ENCODE results near the gene LRP2. TPM values are rescaled to one million over a fixed set of nuclear protein-coding genes. Genes with fewer than 3 reads are reported as not detected.

LRP2 gene
- total RNA-seq, 4 donors from 2014 or later, result under 0.01 to 0.35 (median 0.06) TPM; not detected in 1

DNA sequence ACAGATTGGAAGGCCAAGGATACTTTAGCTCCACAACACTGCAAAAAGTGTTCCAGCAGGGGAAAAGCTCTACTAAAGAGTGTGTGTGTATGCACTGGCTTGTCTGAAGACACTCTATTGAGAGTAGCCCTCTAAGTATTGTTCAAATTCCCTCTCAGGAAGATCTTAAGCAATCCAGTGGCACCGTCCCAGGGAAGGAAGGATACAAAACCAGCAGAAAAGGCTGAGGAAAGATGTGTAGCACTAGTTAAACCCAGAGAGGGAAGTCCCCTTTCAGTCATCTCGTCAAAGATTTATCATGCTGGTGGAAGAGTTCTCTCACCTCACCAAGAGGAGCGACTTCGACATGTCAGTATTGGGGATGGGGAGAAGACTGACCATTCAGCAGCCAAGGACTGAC lies 242.5 kb downstream of the LRP2 start:
- no peak overlapping the region for H3K4me3 ChIP-seq

DNA sequence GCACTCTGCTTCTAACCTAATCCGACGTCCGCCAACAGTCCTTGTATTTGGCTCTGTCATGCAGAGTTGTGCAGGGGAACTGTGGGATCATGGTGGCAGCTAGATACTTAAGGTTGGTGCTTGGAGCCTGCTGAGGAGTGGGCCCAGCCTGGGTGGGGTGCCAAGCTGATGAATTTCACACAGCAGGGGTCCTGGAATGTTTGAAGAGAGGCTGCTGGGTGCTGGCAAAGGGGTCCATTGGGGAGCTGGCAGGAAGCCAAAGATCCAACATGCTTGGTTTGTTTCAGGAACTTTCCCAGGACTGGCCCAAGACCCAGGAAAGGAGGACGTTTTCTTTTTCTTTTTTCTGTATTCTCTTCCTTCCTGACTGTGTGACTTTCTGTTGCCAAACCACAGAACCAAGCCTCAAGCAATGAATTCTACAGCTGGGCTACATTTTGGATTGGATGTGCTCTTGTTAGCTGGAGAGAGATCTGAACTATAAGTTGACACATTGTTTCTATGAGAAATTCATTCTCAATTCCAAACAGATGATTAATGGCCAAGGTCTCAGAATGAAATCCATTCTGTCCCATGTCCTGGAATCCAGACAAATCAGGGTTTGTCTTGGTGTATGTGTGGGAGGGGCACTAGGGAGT lies 243.1 kb downstream of the LRP2 start:
- H3K9me3 ChIP-seq, result no peaks in the 10 kb centered on the region
- H3K27ac ChIP-seq, result no peak overlapping the region
- TF ChIP-seq POLR2A (IDR thresholded peaks at IDR 0.05), result no peak
- TF ChIP-seq, protein P1, sequence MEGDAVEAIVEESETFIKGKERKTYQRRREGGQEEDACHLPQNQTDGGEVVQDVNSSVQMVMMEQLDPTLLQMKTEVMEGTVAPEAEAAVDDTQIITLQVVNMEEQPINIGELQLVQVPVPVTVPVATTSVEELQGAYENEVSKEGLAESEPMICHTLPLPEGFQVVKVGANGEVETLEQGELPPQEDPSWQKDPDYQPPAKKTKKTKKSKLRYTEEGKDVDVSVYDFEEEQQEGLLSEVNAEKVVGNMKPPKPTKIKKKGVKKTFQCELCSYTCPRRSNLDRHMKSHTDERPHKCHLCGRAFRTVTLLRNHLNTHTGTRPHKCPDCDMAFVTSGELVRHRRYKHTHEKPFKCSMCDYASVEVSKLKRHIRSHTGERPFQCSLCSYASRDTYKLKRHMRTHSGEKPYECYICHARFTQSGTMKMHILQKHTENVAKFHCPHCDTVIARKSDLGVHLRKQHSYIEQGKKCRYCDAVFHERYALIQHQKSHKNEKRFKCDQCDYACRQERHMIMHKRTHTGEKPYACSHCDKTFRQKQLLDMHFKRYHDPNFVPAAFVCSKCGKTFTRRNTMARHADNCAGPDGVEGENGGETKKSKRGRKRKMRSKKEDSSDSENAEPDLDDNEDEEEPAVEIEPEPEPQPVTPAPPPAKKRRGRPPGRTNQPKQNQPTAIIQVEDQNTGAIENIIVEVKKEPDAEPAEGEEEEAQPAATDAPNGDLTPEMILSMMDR (IDR thresholded peaks at IDR 0.05), result no peak
- DNase-seq, result no peak
- H3K36me3 ChIP-seq, result no peaks in the 10 kb centered on the region
- H3K4me3 ChIP-seq, result no peak overlapping the region
- H3K27me3 ChIP-seq, result no peaks in the 10 kb centered on the region
- no peaks in the 10 kb centered on the region for H3K4me1 ChIP-seq
- intact Hi-C loops (cut with DNase I; ENCODE audit: low total_unique reads), result no loop called here

More for the DNA sequence above, 242.5 kb downstream of the LRP2 start:
- DNase-seq, result no peak
- no peaks in the 10 kb centered on the region for H3K27me3 ChIP-seq
- H3K27ac ChIP-seq, result no peak overlapping the region
- no peaks in the 10 kb centered on the region for H3K36me3 ChIP-seq
- H3K9me3 ChIP-seq, result no peaks in the 10 kb centered on the region
- TF ChIP-seq, protein P1 (IDR thresholded peaks at IDR 0.05), result no peak
- TF ChIP-seq POLR2A (IDR thresholded peaks at IDR 0.05), result no peak
- no peaks in the 10 kb centered on the region for H3K4me1 ChIP-seq
- intact Hi-C loops (cut with DNase I; ENCODE audit: low total_unique reads), result no loop called here

DNA sequence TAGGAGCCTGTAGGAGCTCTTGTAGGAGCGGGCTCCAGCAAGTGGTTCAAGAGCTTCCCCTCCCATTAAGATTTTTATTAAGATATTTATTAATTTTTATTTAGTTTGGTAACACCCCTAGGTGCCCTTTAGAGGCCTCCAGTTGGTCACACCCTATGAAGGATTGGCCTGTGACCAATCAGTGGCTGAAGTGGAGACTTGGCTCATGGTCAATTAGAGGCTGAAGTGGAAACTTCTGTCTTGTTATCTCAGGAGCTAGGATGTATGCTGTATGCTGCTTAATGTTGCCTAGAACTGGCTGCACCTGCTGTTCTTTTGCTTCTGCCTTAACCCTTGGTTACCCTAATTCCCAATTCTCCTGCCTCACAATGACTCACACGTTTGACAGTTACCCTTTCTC lies 244.3 kb downstream of the LRP2 start:
- H3K27me3 ChIP-seq, result no peaks in the 10 kb centered on the region
- no peak for DNase-seq
- H3K4me3 ChIP-seq, result no peak overlapping the region
- H3K36me3 ChIP-seq, result no peaks in the 10 kb centered on the region
- H3K9me3 ChIP-seq, result no peaks in the 10 kb centered on the region
- intact Hi-C loops (cut with DNase I; ENCODE audit: low total_unique reads), result no loop called here
- no peaks in the 10 kb centered on the region for H3K4me1 ChIP-seq
- TF ChIP-seq, protein P1 (IDR thresholded peaks at IDR 0.05), result no peak
- TF ChIP-seq POLR2A (IDR thresholded peaks at IDR 0.05), result no peak
- H3K27ac ChIP-seq, result no peak overlapping the region

DNA sequence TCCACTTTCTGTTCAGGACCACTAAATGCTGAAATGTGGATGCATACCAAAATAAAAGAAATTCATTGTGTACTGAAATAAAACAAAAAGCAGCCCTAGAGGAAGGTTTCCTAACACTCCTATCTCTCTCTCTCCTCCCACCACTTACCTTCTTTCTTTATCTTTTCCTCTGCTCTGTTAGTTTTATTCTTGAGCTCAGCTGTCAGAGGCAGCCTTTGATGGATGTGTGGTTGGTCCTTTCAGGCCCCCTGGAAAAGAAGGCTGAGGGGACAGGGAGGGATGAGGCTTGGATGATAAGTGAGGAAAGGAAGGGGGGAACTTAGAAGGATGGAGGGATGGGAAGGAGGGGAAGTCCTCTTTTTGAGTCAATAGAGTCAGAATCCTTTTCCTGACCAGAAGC lies 245.3 kb downstream of the LRP2 start:
- Histone ChIP-seq H3K27ac (no peak overlapping the region), H3K4me1 (no peaks in the 10 kb centered on the region), H3K4me3 (no peak overlapping the region), H3K27me3 (no peaks in the 10 kb centered on the region), H3K9me3 (no peaks in the 10 kb centered on the region), H3K36me3 (no peaks in the 10 kb centered on the region)
- intact Hi-C loops (cut with DNase I; ENCODE audit: low total_unique reads), result no loop called here
- DNase-seq, result no peak
- TF ChIP-seq, protein P1 (IDR thresholded peaks at IDR 0.05), result no peak
- no peak for TF ChIP-seq POLR2A (IDR thresholded peaks at IDR 0.05)

DNA sequence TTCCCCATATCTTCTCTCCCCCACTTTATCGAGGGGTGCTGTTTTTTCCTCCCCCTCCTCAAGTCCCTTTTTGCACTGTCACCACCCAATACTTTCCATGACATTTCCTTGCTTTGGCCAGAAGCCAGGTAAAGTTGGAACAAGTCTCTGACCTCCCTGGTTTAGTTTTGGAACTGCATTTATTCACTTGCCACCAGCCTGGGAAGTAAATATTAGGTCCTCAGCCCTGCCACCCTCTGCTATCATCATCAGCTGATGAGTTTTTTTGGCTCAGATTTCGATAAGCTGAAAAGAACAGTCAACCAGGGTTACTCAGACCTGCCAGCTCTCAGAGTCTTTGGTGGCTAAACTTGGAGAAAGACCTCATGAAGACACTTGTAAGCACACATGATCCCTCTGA lies 246.0 kb downstream of the LRP2 start:
- no peak for DNase-seq
- Histone ChIP-seq H3K4me3 (no peak overlapping the region), H3K9me3 (no peaks in the 10 kb centered on the region), H3K27me3 (no peaks in the 10 kb centered on the region), H3K27ac (no peak overlapping the region), H3K4me1 (no peaks in the 10 kb centered on the region), H3K36me3 (no peaks in the 10 kb centered on the region)
- intact Hi-C loops (cut with DNase I; ENCODE audit: low total_unique reads), result no loop called here
- TF ChIP-seq, protein P1 (IDR thresholded peaks at IDR 0.05), result no peak
- no peak for TF ChIP-seq POLR2A (IDR thresholded peaks at IDR 0.05)

Measured in uterus (tissue), 4 donors.